Trophoblast cell (in vitro differentiated cells and primary cell): Measurements from ENCODE around the gene RAP2B.

Experiments used
- DNase-seq, 2 donors: peaks; one replicate each; pipeline ENCODE4 v3.0.0-alpha.2; 2016
- H2AFZ ChIP-seq: 2 replicates; pipeline ENCODE4 v1.6.1; 2013; ENCODE audit warnings: low read length, moderate library complexity, mild to moderate bottlenecking; ENCODE audit not compliant: insufficient read depth, poor library complexity
- H2AK5ac ChIP-seq: 2 replicates; pipeline ENCODE4 v1.6.1; 2013; ENCODE audit warnings: mild to moderate bottlenecking, low read length
- H2BK120ac ChIP-seq: 2 replicates; pipeline ENCODE4 v1.6.1; 2013; ENCODE audit warnings: low read length, mild to moderate bottlenecking, moderate library complexity; ENCODE audit not compliant: insufficient read depth, poor library complexity
- H2BK12ac ChIP-seq: 2 replicates; pipeline ENCODE4 v1.6.1; 2013; ENCODE audit warnings: mild to moderate bottlenecking, low read length, moderate library complexity
- H2BK5ac ChIP-seq: 2 replicates; pipeline ENCODE4 v1.6.1; 2013; ENCODE audit warnings: low read length, low read depth, moderate library complexity, mild to moderate bottlenecking; ENCODE audit not compliant: poor library complexity
- H3K14ac ChIP-seq: 2 replicates; pipeline ENCODE4 v1.6.1; 2013; ENCODE audit warnings: mild to moderate bottlenecking, low read length
- H3K18ac ChIP-seq: 2 replicates; pipeline ENCODE4 v1.6.1; 2013; ENCODE audit warnings: mild to moderate bottlenecking, low read length
- H3K23ac ChIP-seq: 2 replicates; pipeline ENCODE4 v1.6.1; 2013; ENCODE audit warnings: low read length
- H3K27ac ChIP-seq: 2 replicates; pipeline ENCODE4 v1.5.1; 2013; ENCODE audit warnings: low read depth, mild to moderate bottlenecking, inconsistent platforms, low read length, moderate library complexity
- H3K27me3 ChIP-seq: 2 replicates; pipeline ENCODE4 v1.6.1; 2013; ENCODE audit warnings: inconsistent platforms, mild to moderate bottlenecking, low read length, moderate library complexity; ENCODE audit not compliant: insufficient read depth
- H3K36me3 ChIP-seq, 2 experiments: 1 replicate in 1 of 2; 2 replicates in 1 of 2; pipeline ENCODE4 v1.6.1; 2013; ENCODE audit warnings: low read length in 2 of 2, mild to moderate bottlenecking in 2 of 2, moderate library complexity in 1 of 2; ENCODE audit not compliant: insufficient read depth in 2 of 2, control insufficient read depth in 1 of 2
- H3K4ac ChIP-seq: 2 replicates; pipeline ENCODE4 v1.6.1; 2013; ENCODE audit warnings: low read depth, mild to moderate bottlenecking, low read length, moderate library complexity
- H3K4me1 ChIP-seq, 2 experiments: 1 replicate in 1 of 2; 2 replicates in 1 of 2; pipeline ENCODE4 v1.6.1; 2013; ENCODE audit warnings: low read length in 2 of 2, mild to moderate bottlenecking in 2 of 2, moderate library complexity in 1 of 2; ENCODE audit not compliant: insufficient read depth in 2 of 2, control insufficient read depth in 1 of 2
- H3K4me2 ChIP-seq: 2 replicates; pipeline ENCODE4 v1.6.1; 2013; ENCODE audit warnings: inconsistent platforms, mild to moderate bottlenecking, low read length, moderate library complexity
- H3K4me3 ChIP-seq: 2 replicates; pipeline ENCODE4 v1.5.1; 2013; ENCODE audit warnings: mild to moderate bottlenecking, low read depth, low read length, inconsistent platforms
- H3K79me1 ChIP-seq: one replicate; pipeline ENCODE4 v1.6.1; 2013; ENCODE audit warnings: low read length
- H3K79me2 ChIP-seq: 2 replicates; pipeline ENCODE4 v1.6.1; 2013; ENCODE audit warnings: low read length, mild to moderate bottlenecking; ENCODE audit not compliant: control insufficient read depth, insufficient read depth, poor library complexity
- H3K9ac ChIP-seq: 2 replicates; pipeline ENCODE4 v1.6.1; 2013; ENCODE audit warnings: mild to moderate bottlenecking, low read length
- H3K9me3 ChIP-seq: 2 replicates; pipeline ENCODE4 v1.6.1; 2013; ENCODE audit warnings: low read depth, mild to moderate bottlenecking, control low read depth, inconsistent platforms, low read length; ENCODE audit not compliant: insufficient read depth
- H4K12ac ChIP-seq: 2 replicates; pipeline ENCODE4 v1.6.1; 2013; ENCODE audit warnings: low read depth, mild to moderate bottlenecking, low read length, moderate library complexity
- H4K8ac ChIP-seq: 2 replicates; pipeline ENCODE4 v1.6.1; 2013; ENCODE audit warnings: low read depth, mild to moderate bottlenecking, low read length, moderate library complexity
- H4K91ac ChIP-seq: one replicate; pipeline ENCODE4 v1.6.1; 2013; ENCODE audit warnings: low read depth, mild to moderate bottlenecking, low read length, moderate library complexity
- WGBS: extraction: QIAGEN DNeasy Blood & Tissue Kit; methylation state at CpG from one replicate; pipeline ENCODE4 v1.1.7; 2013; ENCODE audit warnings: missing lambda C conversion rate; ENCODE audit not compliant: insufficient read length, insufficient coverage; ENCODE audit errors: extremely low coverage; 5-methylcytosine and 5-hydroxymethylcytosine counted together

RAP2B gene

DNA sequence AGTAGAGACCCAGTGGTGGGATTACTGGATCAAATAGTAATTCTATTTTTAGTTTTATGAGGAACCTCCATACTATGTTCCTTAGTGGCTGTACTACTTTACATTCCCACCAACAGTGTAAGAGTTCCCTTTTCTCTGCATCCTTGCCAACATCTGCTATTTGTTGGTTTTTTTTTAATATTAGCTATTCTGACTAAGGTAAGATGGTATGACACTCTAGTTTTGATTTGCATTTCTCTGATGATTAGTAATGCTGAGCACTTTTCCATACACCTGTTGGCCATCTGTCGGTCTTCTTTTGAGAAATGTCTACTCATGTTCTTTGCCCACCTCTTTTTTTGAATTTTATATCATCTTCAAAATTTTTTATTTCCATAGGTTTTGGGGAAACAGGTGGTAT lies 34.2 kb upstream of the RAP2B start:
- Histone ChIP-seq H3K4me3 (no peak overlapping the region), H3K4ac (no peak overlapping the region), H2BK120ac (no peak overlapping the region), H3K4me2 (no peak overlapping the region), H2AFZ (no peak overlapping the region), H3K79me2 (no peaks in the 10 kb centered on the region), H3K9me3 (no peaks in the 10 kb centered on the region), H3K27ac (no peak overlapping the region), H3K27me3 (no peaks in the 10 kb centered on the region), H3K79me1 (no peaks in the 10 kb centered on the region), H3K14ac (no peak overlapping the region), H4K8ac (no peak overlapping the region), H3K4me1 (no peaks in the 10 kb centered on the region), H3K9ac (no peak overlapping the region), H3K36me3 (no peaks in the 10 kb centered on the region), H2BK5ac (no peak overlapping the region), H4K12ac (no peak overlapping the region), H2BK12ac (no peak overlapping the region), H4K91ac (no peak overlapping the region), H3K23ac (no peak overlapping the region), H2AK5ac (no peak overlapping the region), H3K18ac (no peak overlapping the region)
- DNase-seq: no peak
- WGBS: no CpG with 5 or more reads among the region's 1 CpG

DNA sequence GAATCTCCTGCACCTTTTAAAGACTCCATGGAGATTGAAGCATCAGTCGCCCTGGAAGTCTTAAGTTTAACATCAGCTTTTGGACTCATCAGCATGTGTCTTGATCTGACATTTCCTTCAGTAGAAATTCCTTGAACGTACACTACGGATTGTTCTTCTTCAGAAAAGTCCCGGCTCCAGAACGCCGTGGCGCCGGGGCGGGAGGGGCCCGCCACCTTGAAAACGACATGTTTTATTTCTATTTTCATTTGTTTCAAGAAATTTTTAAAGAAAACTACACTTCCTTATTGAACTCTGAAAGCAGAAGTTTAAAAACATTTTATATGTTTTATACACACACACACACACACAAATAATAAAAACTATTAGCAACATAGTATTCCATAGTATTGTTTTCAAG lies 32.6 kb upstream of the RAP2B start:
- Histone ChIP-seq H3K4me2 (no peak overlapping the region), H3K4me3 (no peak overlapping the region), H3K23ac (no peak overlapping the region), H3K18ac (no peak overlapping the region), H3K9me3 (no peaks in the 10 kb centered on the region), H3K14ac (no peak overlapping the region), H2AK5ac (no peak overlapping the region), H2BK12ac (no peak overlapping the region), H4K91ac (no peak overlapping the region), H2BK120ac (no peak overlapping the region), H3K9ac (no peak overlapping the region), H2BK5ac (no peak overlapping the region), H3K27me3 (no peaks in the 10 kb centered on the region), H3K27ac (no peak overlapping the region), H3K36me3 (no peaks in the 10 kb centered on the region), H3K4me1 (no peaks in the 10 kb centered on the region), H3K4ac (no peak overlapping the region), H4K8ac (no peak overlapping the region), H3K79me1 (no peaks in the 10 kb centered on the region), H2AFZ (no peak overlapping the region), H4K12ac (no peak overlapping the region), H3K79me2 (no peaks in the 10 kb centered on the region)
- DNase-seq: no peak
- WGBS: no CpG with 5 or more reads among the region's 11 CpGs

DNA sequence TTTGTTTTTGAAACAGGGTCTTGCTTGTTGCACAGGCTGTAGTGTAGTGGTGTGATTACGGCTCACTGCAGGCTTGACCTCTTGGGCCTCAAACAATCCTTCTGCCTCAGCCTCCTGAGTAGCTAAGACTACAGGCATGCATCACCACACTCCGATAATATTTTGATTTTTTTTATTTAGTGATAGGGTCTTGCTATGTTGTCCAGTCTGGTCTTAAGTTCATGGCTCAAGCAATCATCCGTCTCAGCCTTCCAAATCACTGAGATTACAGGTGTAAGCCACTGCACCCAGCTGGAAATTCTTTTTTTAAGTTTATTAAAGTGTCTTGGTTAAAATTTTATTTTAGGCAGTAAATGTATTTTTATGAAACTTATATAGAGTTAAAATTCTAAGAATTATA lies 32.2 kb upstream of the RAP2B start:
- Histone ChIP-seq H3K36me3 (no peaks in the 10 kb centered on the region), H3K4me1 (no peaks in the 10 kb centered on the region), H3K4me2 (no peak overlapping the region), H3K27me3 (no peaks in the 10 kb centered on the region), H4K12ac (no peak overlapping the region), H4K91ac (no peak overlapping the region), H4K8ac (no peak overlapping the region), H3K79me2 (no peaks in the 10 kb centered on the region), H3K9me3 (no peaks in the 10 kb centered on the region), H3K4ac (no peak overlapping the region), H3K14ac (no peak overlapping the region), H2AK5ac (no peak overlapping the region), H2BK5ac (no peak overlapping the region), H3K79me1 (no peaks in the 10 kb centered on the region), H2BK12ac (no peak overlapping the region), H2AFZ (no peak overlapping the region), H2BK120ac (no peak overlapping the region), H3K9ac (no peak overlapping the region), H3K4me3 (no peak overlapping the region), H3K23ac (no peak overlapping the region), H3K18ac (no peak overlapping the region), H3K27ac (no peak overlapping the region)
- WGBS: no CpG with 5 or more reads among the region's 3 CpGs
- DNase-seq: no peak

DNA sequence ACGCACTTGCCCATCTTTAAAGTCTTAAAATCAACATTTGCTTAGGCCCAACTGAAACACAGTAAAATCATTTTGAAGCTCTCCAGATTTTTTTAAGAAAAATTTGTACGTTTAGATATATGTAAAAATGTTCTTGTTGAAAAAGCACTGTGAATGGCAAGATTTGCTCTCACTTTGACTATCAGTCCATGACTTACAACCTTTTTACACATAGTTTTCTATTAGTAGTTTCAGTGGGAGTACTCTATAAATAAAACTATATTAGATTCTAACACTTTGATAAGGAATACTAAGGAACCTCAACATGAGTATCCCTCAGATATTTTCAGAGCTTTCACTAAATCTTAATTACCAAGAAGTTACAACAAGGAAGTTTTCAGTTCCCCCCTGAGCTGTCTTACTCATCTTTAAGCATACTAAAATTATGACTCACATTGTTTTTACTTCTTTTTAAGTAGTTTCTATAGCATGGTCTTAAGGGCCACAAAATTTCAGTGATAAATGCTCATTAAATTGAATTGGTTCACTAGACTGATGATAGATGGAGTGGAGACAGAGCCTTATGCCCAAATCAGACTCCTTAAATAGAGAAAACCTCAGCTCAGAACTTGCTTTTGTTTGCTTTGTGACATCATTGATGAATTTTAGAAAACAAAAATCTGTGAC lies 31.6 kb upstream of the RAP2B start:
- no peak overlapping the region for H2AK5ac ChIP-seq
- no peak overlapping the region for H2BK12ac ChIP-seq
- no peak overlapping the region for H3K27ac ChIP-seq
- no peak overlapping the region for H2AFZ ChIP-seq
- H3K18ac ChIP-seq: no peak overlapping the region
- no peaks in the 10 kb centered on the region for H3K79me1 ChIP-seq
- no peak overlapping the region for H3K23ac ChIP-seq
- H2BK120ac ChIP-seq: no peak overlapping the region
- no peak overlapping the region for H3K4ac ChIP-seq
- no peak overlapping the region for H3K4me3 ChIP-seq
- DNase-seq: peak in 1 of 2 donors; percentile 51
- no peak overlapping the region for H3K4me2 ChIP-seq
- H3K9ac ChIP-seq: no peak overlapping the region
- no peaks in the 10 kb centered on the region for H3K9me3 ChIP-seq
- H3K27me3 ChIP-seq: no peaks in the 10 kb centered on the region
- no peaks in the 10 kb centered on the region for H3K4me1 ChIP-seq
- no peaks in the 10 kb centered on the region for H3K79me2 ChIP-seq
- H4K8ac ChIP-seq: no peak overlapping the region
- no peak overlapping the region for H2BK5ac ChIP-seq
- H4K91ac ChIP-seq: no peak overlapping the region
- no peak overlapping the region for H4K12ac ChIP-seq
- no peak overlapping the region for H3K14ac ChIP-seq
- H3K36me3 ChIP-seq: no peaks in the 10 kb centered on the region
- WGBS: no CpG with 5 or more reads among the region's 2 CpGs
